Upper lobe of right lung (tissue), 1 donor: ENCODE results near the gene RSPO3. TPM values are rescaled to one million over a fixed set of nuclear protein-coding genes. Genes with fewer than 3 reads are reported as not detected.

Experiments used
- ATAC-seq: fragments of 200-7000 bp; cut with Tn5 transposase; one replicate; pipeline ENCODE4 v1.9.1; 2020; ENCODE audit warnings: mild to moderate bottlenecking, moderate library complexity
- DNase-seq: peaks from one replicate; pipeline ENCODE4 v3.0.0-alpha.2; 2020
- H3K27ac ChIP-seq: fragments of 200-600 bp; one replicate; pipeline ENCODE4 v1.8.0; 2022
- H3K27me3 ChIP-seq: fragments of 200-600 bp; one replicate; pipeline ENCODE4 v1.8.0; 2022; ENCODE audit warnings: mild to moderate bottlenecking
- H3K36me3 ChIP-seq: fragments of 200-600 bp; one replicate; pipeline ENCODE4 v1.8.0; 2022
- H3K4me1 ChIP-seq: fragments of 200-600 bp; one replicate; pipeline ENCODE4 v1.8.0; 2022
- H3K4me3 ChIP-seq: fragments of 200-600 bp; one replicate; pipeline ENCODE4 v1.8.0; 2022; ENCODE audit warnings: mild to moderate bottlenecking
- H3K9me3 ChIP-seq: fragments of 200-600 bp; one replicate; pipeline ENCODE4 v1.8.0; 2022
- CTCF ChIP-seq: fragments of 200-600 bp; IDR thresholded peaks from one replicate; pipeline ENCODE4 v1.8.0; 2022; ENCODE audit warnings: antibody characterized with exemption
- intact Hi-C: fragments of 100-400 bp; cut with DNase I; formaldehyde crosslinking; loops from one replicate; pipeline ENCODE4 v1.11.0; 2022
- total RNA-seq: library from RNA; stranded (reverse); fragmentation: NEBNext Ultra II Directional; extraction: Animal tissue kit (Norgen Biotek cat#: 25700); gene quantifications from one replicate; pipeline ENCODE4 v1.2.1, GENCODE V29; 2021
- donor health status: DM: no; HTN: yes; CAD: no; lungs with severe emphysema.

RSPO3 gene
- total RNA-seq, 1 donor from 2014 or later, result 6.2 TPM

GRCh38 chr6:127119102-127120022 lies 891 bp downstream of the RSPO3 start:
- Histone ChIP-seq H3K36me3 (no peaks in the 10 kb centered on the region), H3K27ac (no peak overlapping the region), H3K27me3 (peaks cover 33% of the 10 kb centered on the region), H3K9me3 (no peaks in the 10 kb centered on the region), H3K4me1 (peaks cover 29% of the 10 kb centered on the region), H3K4me3 (peak overlapping the region; percentile 57)
- DNase-seq (peak; percentile 68), ATAC-seq (peak; percentile 29)
- TF ChIP-seq CTCF, result no peak
- intact Hi-C loops, result no loop called here

- ATAC-seq (no peak), DNase-seq (peak; percentile 68)
- Histone ChIP-seq H3K27ac (no peak overlapping the region), H3K4me3 (peak overlapping the region; percentile 57), H3K36me3 (no peaks in the 10 kb centered on the region), H3K27me3 (peaks cover 33% of the 10 kb centered on the region), H3K9me3 (no peaks in the 10 kb centered on the region), H3K4me1 (peaks cover 29% of the 10 kb centered on the region)
- intact Hi-C loops, result no loop called here
- TF ChIP-seq CTCF, result no peak
These were observed 1.7 kb downstream of the RSPO3 start for GRCh38 chr6:127120023-127120786.

DNA sequence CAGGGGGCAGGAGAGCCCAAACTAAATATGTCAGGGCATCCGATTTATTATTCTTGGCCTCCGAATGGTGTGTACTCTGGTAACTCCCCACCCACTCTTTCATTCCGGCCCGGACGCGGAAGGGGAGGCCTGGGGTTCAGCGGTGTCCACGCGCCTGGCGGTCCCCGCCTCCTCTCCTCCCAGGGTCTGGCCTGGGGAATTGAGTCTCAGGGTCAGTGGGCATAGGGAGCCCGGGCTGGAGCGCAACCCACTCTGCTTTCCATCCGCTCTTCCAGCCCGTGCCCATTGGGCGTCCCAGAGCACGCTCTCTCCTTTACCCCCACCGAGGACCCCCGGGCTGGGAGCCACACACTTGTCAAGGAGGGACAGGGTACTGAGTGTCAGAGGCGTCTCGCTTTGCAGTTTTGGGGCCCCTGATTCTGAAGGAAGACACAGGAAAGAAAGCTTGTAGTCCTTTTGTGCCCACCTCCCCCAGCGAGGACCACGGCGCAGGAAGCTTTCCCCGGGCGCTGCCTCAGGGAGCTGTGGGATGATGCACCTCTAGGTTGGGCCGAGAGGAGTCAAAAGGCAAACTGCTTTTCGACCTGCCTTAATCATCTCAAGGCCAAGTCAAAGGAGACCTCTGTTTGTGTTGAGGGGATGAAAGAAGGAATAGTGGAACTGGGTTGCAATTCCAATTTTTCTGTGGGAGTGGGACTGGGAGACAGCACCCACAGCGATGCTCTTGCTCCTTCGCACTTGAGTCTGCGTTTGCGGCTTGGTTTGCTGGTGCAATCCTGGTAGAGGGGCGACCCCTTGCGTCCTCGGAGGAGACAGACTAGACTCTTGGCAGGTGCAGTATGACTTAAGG lies 2.5 kb downstream of the RSPO3 start:
- peaks cover 33% of the 10 kb centered on the region for H3K27me3 ChIP-seq
- ATAC-seq, result peak; percentile 91
- H3K36me3 ChIP-seq, result no peaks in the 10 kb centered on the region
- H3K9me3 ChIP-seq, result no peaks in the 10 kb centered on the region
- H3K27ac ChIP-seq, result no peak overlapping the region
- H3K4me1 ChIP-seq, result peaks cover 29% of the 10 kb centered on the region
- DNase-seq, result peak; percentile 89
- intact Hi-C loops, result no loop called here
- TF ChIP-seq CTCF, result peak; percentile 71
- H3K4me3 ChIP-seq, result peak overlapping the region; percentile 57

- intact Hi-C loops, result no loop called here
- H3K9me3 ChIP-seq, result no peaks in the 10 kb centered on the region
- H3K4me1 ChIP-seq, result peaks cover 29% of the 10 kb centered on the region
- DNase-seq (no peak), ATAC-seq (no peak)
- no peaks in the 10 kb centered on the region for H3K36me3 ChIP-seq
- no peak overlapping the region for H3K27ac ChIP-seq
- H3K27me3 ChIP-seq, result peaks cover 33% of the 10 kb centered on the region
- no peak overlapping the region for H3K4me3 ChIP-seq
- TF ChIP-seq CTCF, result no peak
These were observed 3.1 kb downstream of the RSPO3 start for GRCh38 chr6:127121637-127121960.

DNA sequence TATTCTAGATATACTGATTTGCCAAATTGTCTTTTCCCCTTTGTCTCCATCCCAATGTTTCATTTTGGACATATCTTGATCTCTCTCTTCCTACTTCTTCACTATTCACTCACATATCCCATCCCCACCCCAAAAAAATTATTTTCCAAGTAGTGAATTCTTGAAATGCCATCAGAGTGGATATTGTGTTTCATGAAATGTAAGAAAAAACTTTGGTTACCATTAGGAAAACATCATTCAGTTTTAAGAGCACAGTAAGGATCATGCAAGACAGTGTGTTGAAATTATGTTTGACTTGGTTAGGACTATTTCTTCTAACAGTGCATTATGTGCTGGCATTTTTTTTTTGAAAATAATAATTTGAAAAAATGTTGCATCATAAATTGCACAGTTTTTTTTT lies 5.7 kb downstream of the RSPO3 start:
- TF ChIP-seq CTCF, result no peak
- Histone ChIP-seq H3K36me3 (no peaks in the 10 kb centered on the region), H3K4me1 (peaks cover 23% of the 10 kb centered on the region), H3K27ac (no peak overlapping the region), H3K4me3 (no peak overlapping the region), H3K27me3 (peaks cover 32% of the 10 kb centered on the region), H3K9me3 (no peaks in the 10 kb centered on the region)
- intact Hi-C loops, result no loop called here
- no peak for ATAC-seq
- no peak for DNase-seq
